HepG2 (cell line): ENCODE measurements around the gene EPC1. TPM values are rescaled to one million over a fixed set of nuclear protein-coding genes. Genes with fewer than 3 reads are reported as not detected.

Source experiments
- ARID4A ChIP-seq: sonication (generic); formaldehyde crosslinking; IDR thresholded peaks from 2 replicates; pipeline ENCODE4 v1.5.0; 2020; ENCODE audit warnings: mild to moderate bottlenecking, missing genetic modification reagents, borderline replicate concordance
- HNRNPUL1 ChIP-seq: fragments of 200-400 bp; formaldehyde crosslinking; IDR thresholded peaks from 2 replicates; pipeline ENCODE4 v1.6.1; 2017; ENCODE audit warnings: low read depth, mild to moderate bottlenecking, low read length, moderate library complexity
- MBNL3 ChIP-seq: fragments of 250-450 bp; sonication (Bioruptor Pico); conservative IDR thresholded peaks from 2 replicates; pipeline ENCODE4 v1.8.0; 2022; ENCODE audit warnings: mild to moderate bottlenecking, inconsistent platforms
- MLXIP ChIP-seq: sonication (generic); formaldehyde crosslinking; IDR thresholded peaks from 2 replicates; pipeline ENCODE4 v1.9.0; 2021; ENCODE audit warnings: missing genetic modification reagents, borderline replicate concordance
- NCOA1 ChIP-seq: sonication (generic); formaldehyde crosslinking; IDR thresholded peaks from 2 replicates; pipeline ENCODE4 v1.9.0; 2021; ENCODE audit warnings: missing genetic modification reagents
- PRDM4 ChIP-seq: sonication (generic); formaldehyde crosslinking; IDR thresholded peaks from 2 replicates; pipeline ENCODE4 v1.9.0; 2021; ENCODE audit warnings: missing genetic modification reagents, borderline replicate concordance
- RAD21 ChIP-seq: fragments of 450-650 bp; formaldehyde crosslinking; IDR thresholded peaks from 2 replicates; pipeline ENCODE4 v1.5.0; 2020; ENCODE audit warnings: mild to moderate bottlenecking
- SKIL ChIP-seq: sonication (generic); formaldehyde crosslinking; IDR thresholded peaks from 2 replicates; pipeline ENCODE4 v1.8.0; 2022; ENCODE audit warnings: missing genetic modification reagents, mild to moderate bottlenecking, moderate library complexity, borderline replicate concordance
- SMARCE1 ChIP-seq: fragments of 450-650 bp; IDR thresholded peaks from 2 replicates; pipeline ENCODE4 v1.6.1; 2017; ENCODE audit warnings: borderline replicate concordance
- TBX2 ChIP-seq: sonication (generic); formaldehyde crosslinking; IDR thresholded peaks from 2 replicates; pipeline ENCODE4 v1.5.0; 2020; ENCODE audit warnings: missing genetic modification reagents, mild to moderate bottlenecking, borderline replicate concordance
- THAP8 ChIP-seq: sonication (generic); formaldehyde crosslinking; IDR thresholded peaks from 2 replicates; pipeline ENCODE4 v1.5.1; 2020; ENCODE audit warnings: missing genetic modification reagents, mild to moderate bottlenecking, borderline replicate concordance
- ZFP36L1 ChIP-seq: sonication (generic); formaldehyde crosslinking; IDR thresholded peaks from 2 replicates; pipeline ENCODE4 v1.8.0; 2022; ENCODE audit warnings: mild to moderate bottlenecking, missing genetic modification reagents, moderate library complexity
- ZNF207 ChIP-seq: fragments of 450-650 bp; IDR thresholded peaks from 2 replicates; pipeline ENCODE4 v1.6.1; 2016; ENCODE audit warnings: antibody characterized with exemption, borderline replicate concordance
- ZNF576 ChIP-seq: sonication (generic); formaldehyde crosslinking; IDR thresholded peaks from 2 replicates; pipeline ENCODE4 v1.4.0; 2020; ENCODE audit warnings: mild to moderate bottlenecking, missing genetic modification reagents
- polyA plus RNA-seq, 8 experiments: library from polyadenylated mRNA; depleted of rRNA in 3 of 8; stranded (reverse) in 7 of 8; unstranded in 1 of 8; fragments of >200 nt; fragmentation: Illumina TruSeq in 4 of 8; extraction: Trizol in 4 of 8; gene quantifications; 2 replicates each; pipeline versions ENCODE4 v1.2.1 to v1.2.3, GENCODE V29; 2011 to 2016; ENCODE audit warnings: low read depth in 4 of 8, missing spikeins in 1 of 8, mixed read lengths in 1 of 8; ENCODE audit not compliant: insufficient read depth in 1 of 8
- total RNA-seq, 5 experiments: library from RNA; depleted of rRNA; stranded (reverse); fragments of >200 nt; fragmentation: Illumina TruSeq; extraction: Trizol; gene quantifications; 2 replicates each; pipeline ENCODE4 v1.2.3, GENCODE V29; 2016; ENCODE audit warnings: low read depth in 1 of 5

The EPC1 gene
- total and polyA plus RNA-seq, 2 of the 13 experiments (the other 11 are each of a cell fraction or from before 2014, with no cell fraction given): 28.7 to 44.2 TPM

GRCh38 chr10:32346551-32347362 is at the start of gene EPC1 (continued):
- TF ChIP-seq HNRNPUL1 (no peak), ZNF207 (no peak), ZFP36L1 (CRISPR knock-in tag) (no peak), RAD21 (CRISPR knock-in tag) (0 out of 2 replicates have a peak, but pooled peaks have one; percentile 57), SMARCE1 (no peak), TBX2 (CRISPR knock-in tag) (no peak), PRDM4 (no peak), ZNF576 (CRISPR knock-in tag) (no peak), SKIL (CRISPR knock-in tag) (no peak), ARID4A (CRISPR knock-in tag) (no peak; the same call in none of the 2 replicates), MBNL3 (CRISPR knock-in tag) (no peak), NCOA1 (CRISPR knock-in tag) (no peak), MLXIP (CRISPR knock-in tag) (no peak), THAP8 (CRISPR knock-in tag) (no peak)
